ENCODE results near the gene CHD1.

The CHD1 gene

DNA sequence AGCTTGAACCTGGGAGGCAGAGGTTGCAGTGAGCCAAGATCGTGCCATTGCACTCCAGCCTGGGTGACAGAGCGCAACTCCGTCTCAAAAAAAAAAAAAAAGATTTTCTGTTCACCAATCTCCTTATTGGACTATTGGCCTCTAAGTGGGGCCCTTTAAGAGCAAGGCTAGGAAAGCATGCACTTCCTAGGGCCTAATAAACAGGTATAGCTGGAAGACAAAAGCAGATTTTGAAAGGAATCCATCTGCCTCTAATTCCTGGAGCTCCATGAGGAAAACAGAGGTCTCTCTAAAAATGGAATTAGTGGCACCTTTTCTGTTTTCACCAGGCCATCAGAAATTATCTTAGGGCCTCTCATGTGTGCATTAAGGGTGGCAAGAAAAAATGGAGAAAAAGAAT is 85.3 kb downstream of the CHD1 start:
- H3K9me2 ChIP-seq (replicated peaks; ENCODE audit: insufficient read depth, low read length): no peaks in the 10 kb centered on the region
- no peak overlapping the region for H2AFZ ChIP-seq (ENCODE audit: low read depth, low read length, severe bottlenecking)
- no peaks in the 10 kb centered on the region for H3K36me3 ChIP-seq (ENCODE audit: low read length)
- no peak for TF ChIP-seq CTCF (IDR thresholded peaks at IDR 0.05; ENCODE audit: insufficient read depth, low read length, poor library complexity, severe bottlenecking)
- no peak for TF ChIP-seq EZH2phosphoT487 (conservative IDR thresholded peaks at IDR 0.05; ENCODE audit: low read length)
- H3K4me2 ChIP-seq (ENCODE audit: low read depth, low read length, poor library complexity, severe bottlenecking): no peak overlapping the region
- no peak overlapping the region for H3K9ac ChIP-seq (ENCODE audit: low read length)
- no peak overlapping the region for H3K4me3 ChIP-seq (ENCODE audit: insufficient read depth, low read length, poor library complexity, severe bottlenecking)
- H3F3A ChIP-seq (ENCODE audit: insufficient read depth): no peaks in the 10 kb centered on the region
- no peaks in the 10 kb centered on the region for H3K79me2 ChIP-seq (ENCODE audit: insufficient read depth, low read length)
- H3K27me3 ChIP-seq (ENCODE audit: low read length): no peaks in the 10 kb centered on the region
- no peak overlapping the region for H3K27ac ChIP-seq (ENCODE audit: low read depth, low read length)
- peaks cover 12% of the 10 kb centered on the region; the same call in 1 of the 2 replicates for H3K9me3 ChIP-seq (ENCODE audit: insufficient read depth, low read length)
- H4K20me1 ChIP-seq (ENCODE audit: low read depth, low read length): no peaks in the 10 kb centered on the region

DNA sequence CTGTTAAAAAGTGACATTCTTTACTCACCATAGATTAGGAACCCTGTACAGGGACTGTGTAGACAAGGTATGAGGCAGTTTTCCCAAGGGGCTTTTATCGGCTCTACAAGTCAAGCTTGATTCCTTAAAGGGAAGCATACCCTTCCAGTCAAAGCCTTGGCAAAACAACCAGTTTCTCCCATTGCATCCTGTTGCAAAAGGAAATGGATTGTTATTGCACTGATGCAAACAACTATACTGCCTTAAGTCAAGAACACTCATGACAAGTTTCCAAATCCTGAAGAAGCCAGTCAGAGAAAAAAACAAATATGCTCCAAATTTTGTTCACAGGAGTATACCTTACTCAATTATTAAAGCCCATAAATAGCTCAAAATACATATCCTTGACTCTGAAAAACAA is 87.9 kb downstream of the CHD1 start:
- Histone ChIP-seq H3K9me2 (replicated peaks; ENCODE audit: insufficient read depth, low read length) (no peaks in the 10 kb centered on the region), H3K9me3 (ENCODE audit: insufficient read depth, low read length) (peaks cover 12% of the 10 kb centered on the region; the same call in 1 of the 2 replicates), H3F3A (ENCODE audit: insufficient read depth) (no peaks in the 10 kb centered on the region), H3K36me3 (ENCODE audit: low read length) (no peaks in the 10 kb centered on the region), H4K20me1 (ENCODE audit: low read depth, low read length) (no peaks in the 10 kb centered on the region), H3K4me3 (ENCODE audit: insufficient read depth, low read length, poor library complexity, severe bottlenecking) (no peak overlapping the region), H3K27ac (ENCODE audit: low read depth, low read length) (no peak overlapping the region), H3K4me2 (ENCODE audit: low read depth, low read length, poor library complexity, severe bottlenecking) (no peak overlapping the region), H3K9ac (ENCODE audit: low read length) (no peak overlapping the region), H2AFZ (ENCODE audit: low read depth, low read length, severe bottlenecking) (no peak overlapping the region), H3K27me3 (ENCODE audit: low read length) (no peaks in the 10 kb centered on the region), H3K79me2 (ENCODE audit: insufficient read depth, low read length) (no peaks in the 10 kb centered on the region)
- TF ChIP-seq CTCF (IDR thresholded peaks at IDR 0.05; ENCODE audit: insufficient read depth, low read length, poor library complexity, severe bottlenecking): no peak
- TF ChIP-seq EZH2phosphoT487 (conservative IDR thresholded peaks at IDR 0.05; ENCODE audit: low read length): no peak

- no peaks in the 10 kb centered on the region for H3K9me2 ChIP-seq (replicated peaks; ENCODE audit: insufficient read depth, low read length)
- H3K36me3 ChIP-seq (ENCODE audit: low read length): no peaks in the 10 kb centered on the region
- no peak overlapping the region for H3K4me3 ChIP-seq (ENCODE audit: insufficient read depth, low read length, poor library complexity, severe bottlenecking)
- H3K27ac ChIP-seq (ENCODE audit: low read depth, low read length): no peak overlapping the region
- peaks cover 7% of the 10 kb centered on the region; the same call in 1 of the 2 replicates for H3K9me3 ChIP-seq (ENCODE audit: insufficient read depth, low read length)
- no peaks in the 10 kb centered on the region for H3F3A ChIP-seq (ENCODE audit: insufficient read depth)
- no peak overlapping the region for H3K4me2 ChIP-seq (ENCODE audit: low read depth, low read length, poor library complexity, severe bottlenecking)
- no peaks in the 10 kb centered on the region for H3K79me2 ChIP-seq (ENCODE audit: insufficient read depth, low read length)
- H3K27me3 ChIP-seq (ENCODE audit: low read length): no peaks in the 10 kb centered on the region
- no peak overlapping the region for H3K9ac ChIP-seq (ENCODE audit: low read length)
- no peak overlapping the region for H2AFZ ChIP-seq (ENCODE audit: low read depth, low read length, severe bottlenecking)
- TF ChIP-seq CTCF (IDR thresholded peaks at IDR 0.05; ENCODE audit: insufficient read depth, low read length, poor library complexity, severe bottlenecking) (peak; percentile 23), EZH2phosphoT487 (conservative IDR thresholded peaks at IDR 0.05; ENCODE audit: low read length) (no peak)
- H4K20me1 ChIP-seq (ENCODE audit: low read depth, low read length): no peaks in the 10 kb centered on the region
Measured at GRCh38 chr5:98839469-98840383, 89.1 kb downstream of the CHD1 start.

Data from SU-DHL-6 (cell line).